HepG2 (cell line): Measurements from ENCODE around the gene GSS. TPM values are rescaled to one million over a fixed set of nuclear protein-coding genes. Genes with fewer than 3 reads are reported as not detected.

Experiments used
- BORCS8-MEF2B ChIP-seq: sonication (generic); formaldehyde crosslinking; IDR thresholded peaks from 2 replicates; pipeline ENCODE4 v1.8.0; 2022; ENCODE audit warnings: mild to moderate bottlenecking, missing genetic modification reagents
- HOXA9 ChIP-seq: sonication (generic); formaldehyde crosslinking; IDR thresholded peaks from 2 replicates; pipeline ENCODE4 v1.8.1; 2022; ENCODE audit warnings: missing genetic modification reagents, mild to moderate bottlenecking, moderate library complexity, borderline replicate concordance
- KLF6 ChIP-seq: IDR thresholded peaks from 2 replicates; pipeline ENCODE4 v1.8.0; 2016; ENCODE audit warnings: missing biosample characterization, missing genetic modification reagents
- TFE3 ChIP-seq: IDR thresholded peaks from 2 replicates; pipeline ENCODE4 v1.6.1; 2016
- polyA plus RNA-seq, 8 experiments: library from polyadenylated mRNA; depleted of rRNA in 3 of 8; stranded (reverse) in 7 of 8; unstranded in 1 of 8; fragments of >200 nt; fragmentation: Illumina TruSeq in 4 of 8; extraction: Trizol in 4 of 8; gene quantifications; 2 replicates each; pipeline versions ENCODE4 v1.2.1 to v1.2.3, GENCODE V29; 2011 to 2016; ENCODE audit warnings: low read depth in 4 of 8, missing spikeins in 1 of 8, mixed read lengths in 1 of 8; ENCODE audit not compliant: insufficient read depth in 1 of 8
- total RNA-seq, 5 experiments: library from RNA; depleted of rRNA; stranded (reverse); fragments of >200 nt; fragmentation: Illumina TruSeq; extraction: Trizol; gene quantifications; 2 replicates each; pipeline ENCODE4 v1.2.3, GENCODE V29; 2016; ENCODE audit warnings: low read depth in 1 of 5
- TF ChIP-seq, protein P1 (sequence below): sonication (generic); formaldehyde crosslinking; IDR thresholded peaks from 2 replicates; pipeline ENCODE4 v1.8.0; 2022; ENCODE audit warnings: missing genetic modification reagents, mild to moderate bottlenecking, borderline replicate concordance
- TF ChIP-seq, protein P2 (sequence below): sonication (generic); formaldehyde crosslinking; IDR thresholded peaks from 2 replicates; pipeline ENCODE4 v1.4.0; 2020; ENCODE audit warnings: missing genetic modification reagents

The GSS gene
- total and polyA plus RNA-seq, 2 of the 13 experiments (the other 11 are each of a cell fraction or from before 2014, with no cell fraction given), result 80.1 to 102 TPM

- no peak for TF ChIP-seq TFE3 (CRISPR knock-in tag)
- 0 out of 2 replicates have a peak, but pooled peaks have one; percentile 16 for TF ChIP-seq BORCS8-MEF2B
- no peak for TF ChIP-seq KLF6 (CRISPR knock-in tag)
- TF ChIP-seq, protein P1, sequence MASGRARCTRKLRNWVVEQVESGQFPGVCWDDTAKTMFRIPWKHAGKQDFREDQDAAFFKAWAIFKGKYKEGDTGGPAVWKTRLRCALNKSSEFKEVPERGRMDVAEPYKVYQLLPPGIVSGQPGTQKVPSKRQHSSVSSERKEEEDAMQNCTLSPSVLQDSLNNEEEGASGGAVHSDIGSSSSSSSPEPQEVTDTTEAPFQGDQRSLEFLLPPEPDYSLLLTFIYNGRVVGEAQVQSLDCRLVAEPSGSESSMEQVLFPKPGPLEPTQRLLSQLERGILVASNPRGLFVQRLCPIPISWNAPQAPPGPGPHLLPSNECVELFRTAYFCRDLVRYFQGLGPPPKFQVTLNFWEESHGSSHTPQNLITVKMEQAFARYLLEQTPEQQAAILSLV (CRISPR knock-in tag), result 0 out of 2 replicates have a peak, but pooled peaks have one; percentile 13
- TF ChIP-seq HOXA9, result no peak
- TF ChIP-seq, protein P2, sequence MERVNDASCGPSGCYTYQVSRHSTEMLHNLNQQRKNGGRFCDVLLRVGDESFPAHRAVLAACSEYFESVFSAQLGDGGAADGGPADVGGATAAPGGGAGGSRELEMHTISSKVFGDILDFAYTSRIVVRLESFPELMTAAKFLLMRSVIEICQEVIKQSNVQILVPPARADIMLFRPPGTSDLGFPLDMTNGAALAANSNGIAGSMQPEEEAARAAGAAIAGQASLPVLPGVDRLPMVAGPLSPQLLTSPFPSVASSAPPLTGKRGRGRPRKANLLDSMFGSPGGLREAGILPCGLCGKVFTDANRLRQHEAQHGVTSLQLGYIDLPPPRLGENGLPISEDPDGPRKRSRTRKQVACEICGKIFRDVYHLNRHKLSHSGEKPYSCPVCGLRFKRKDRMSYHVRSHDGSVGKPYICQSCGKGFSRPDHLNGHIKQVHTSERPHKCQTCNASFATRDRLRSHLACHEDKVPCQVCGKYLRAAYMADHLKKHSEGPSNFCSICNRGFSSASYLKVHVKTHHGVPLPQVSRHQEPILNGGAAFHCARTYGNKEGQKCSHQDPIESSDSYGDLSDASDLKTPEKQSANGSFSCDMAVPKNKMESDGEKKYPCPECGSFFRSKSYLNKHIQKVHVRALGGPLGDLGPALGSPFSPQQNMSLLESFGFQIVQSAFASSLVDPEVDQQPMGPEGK, result peak; percentile 87
Observed at GRCh38 chr20:35002426-35003210, 47.0 kb upstream of the GSS start (continued).
